ENCODE results near the gene CACNA1C. TPM values are rescaled to one million over a fixed set of nuclear protein-coding genes. Genes with fewer than 3 reads are reported as not detected.

Gene CACNA1C
- total RNA-seq, 4 donors from 2014 or later, result 2.0 to 4.2 (median 2.5) TPM

GRCh38 chr12:2319136-2319535 lies 266.3 kb downstream of the CACNA1C start:
- Histone ChIP-seq H3K9me3 (no peaks in the 10 kb centered on the region), H3K27ac (no peak overlapping the region), H3K4me1 (peaks cover 0 to 26% of the 10 kb centered on the region in 2 donors), H3K4me3 (replicated peaks in 1 of 3) (no peak overlapping the region), H3K27me3 (no peaks in the 10 kb centered on the region), H3K36me3 (no peaks in the 10 kb centered on the region)
- no peak for DNase-seq
- 88 to 97% methylated on average over 8 to 14 of the region's 14 CpGs for WGBS, 2 donors
- intact Hi-C loops (cut with DNase I), result no loop called here
- no peak for TF ChIP-seq POLR2A (IDR thresholded peaks at IDR 0.05)
- TF ChIP-seq, protein P1, sequence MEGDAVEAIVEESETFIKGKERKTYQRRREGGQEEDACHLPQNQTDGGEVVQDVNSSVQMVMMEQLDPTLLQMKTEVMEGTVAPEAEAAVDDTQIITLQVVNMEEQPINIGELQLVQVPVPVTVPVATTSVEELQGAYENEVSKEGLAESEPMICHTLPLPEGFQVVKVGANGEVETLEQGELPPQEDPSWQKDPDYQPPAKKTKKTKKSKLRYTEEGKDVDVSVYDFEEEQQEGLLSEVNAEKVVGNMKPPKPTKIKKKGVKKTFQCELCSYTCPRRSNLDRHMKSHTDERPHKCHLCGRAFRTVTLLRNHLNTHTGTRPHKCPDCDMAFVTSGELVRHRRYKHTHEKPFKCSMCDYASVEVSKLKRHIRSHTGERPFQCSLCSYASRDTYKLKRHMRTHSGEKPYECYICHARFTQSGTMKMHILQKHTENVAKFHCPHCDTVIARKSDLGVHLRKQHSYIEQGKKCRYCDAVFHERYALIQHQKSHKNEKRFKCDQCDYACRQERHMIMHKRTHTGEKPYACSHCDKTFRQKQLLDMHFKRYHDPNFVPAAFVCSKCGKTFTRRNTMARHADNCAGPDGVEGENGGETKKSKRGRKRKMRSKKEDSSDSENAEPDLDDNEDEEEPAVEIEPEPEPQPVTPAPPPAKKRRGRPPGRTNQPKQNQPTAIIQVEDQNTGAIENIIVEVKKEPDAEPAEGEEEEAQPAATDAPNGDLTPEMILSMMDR (IDR thresholded peaks at IDR 0.05), result no peak

DNA sequence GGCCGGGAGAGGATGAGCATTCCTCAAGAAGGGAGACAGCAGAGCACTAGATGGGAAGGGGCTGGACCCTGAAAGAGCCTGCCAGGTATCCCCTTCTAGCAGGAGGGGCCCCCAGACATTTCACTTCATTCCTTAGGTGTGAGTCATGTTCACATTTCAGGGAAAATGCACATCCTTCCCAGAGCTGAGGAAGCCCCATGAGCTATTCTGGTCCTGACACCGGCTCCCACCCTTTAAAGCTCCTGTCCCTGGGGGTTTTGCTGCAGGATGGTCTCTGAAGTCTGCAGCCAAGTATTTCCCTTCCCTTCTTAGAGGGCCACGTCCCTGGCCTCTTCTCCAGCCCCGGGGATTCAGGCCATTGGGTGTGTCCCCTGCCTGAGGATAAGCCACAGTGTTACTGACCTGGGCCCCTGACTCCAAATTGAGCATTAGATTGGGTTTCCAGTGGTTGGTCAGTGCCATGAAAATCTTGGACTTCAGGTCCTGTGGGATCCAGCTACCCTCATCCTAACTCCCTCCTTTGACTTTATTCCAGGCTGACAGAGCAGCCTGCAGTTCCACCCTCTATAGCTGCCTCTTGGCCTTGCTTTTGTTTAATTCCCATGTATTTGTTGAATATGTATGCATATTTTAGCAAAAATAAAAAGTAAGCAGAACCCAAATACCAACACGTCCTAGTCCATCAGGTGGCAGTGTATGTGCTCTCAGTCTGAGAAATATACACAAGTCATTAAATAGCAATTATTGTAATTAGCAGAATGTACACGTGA lies 267.1 kb downstream of the CACNA1C start:
- TF ChIP-seq, protein P1 (IDR thresholded peaks at IDR 0.05), result no peak
- TF ChIP-seq POLR2A (IDR thresholded peaks at IDR 0.05), result no peak
- Histone ChIP-seq H3K27me3 (no peaks in the 10 kb centered on the region), H3K4me3 (replicated peaks in 1 of 3) (no peak overlapping the region), H3K9me3 (no peaks in the 10 kb centered on the region), H3K36me3 (no peaks in the 10 kb centered on the region), H3K4me1 (peaks cover 0 to 26% of the 10 kb centered on the region in 2 donors), H3K27ac (no peak overlapping the region)
- intact Hi-C loops (cut with DNase I), result no loop called here
- DNase-seq, result no peak
- 58 to 66% methylated on average over 6 of the region's 6 CpGs for WGBS, 2 donors

DNA sequence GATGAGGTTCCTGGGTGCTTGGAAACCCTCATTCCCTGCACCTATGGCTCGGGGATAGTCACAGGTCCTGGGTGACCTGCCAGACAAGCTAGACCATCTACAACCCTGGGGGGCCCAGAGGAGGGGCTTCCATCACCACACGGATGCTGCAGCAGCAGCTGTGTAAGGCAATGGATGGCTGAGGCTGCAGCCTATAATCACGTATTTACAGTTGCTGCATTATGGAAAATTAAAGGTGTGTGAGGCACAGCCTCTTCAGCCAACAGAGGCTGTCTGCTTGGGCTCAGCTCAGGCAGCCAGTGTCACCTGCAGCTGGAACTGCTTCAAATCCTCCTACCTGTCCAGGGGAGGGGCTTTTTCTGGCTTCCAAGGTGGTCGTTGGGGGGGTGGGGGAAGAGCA lies 268.1 kb downstream of the CACNA1C start:
- Histone ChIP-seq H3K4me3 (replicated peaks in 1 of 3) (no peak overlapping the region), H3K27me3 (no peaks in the 10 kb centered on the region), H3K27ac (no peak overlapping the region), H3K9me3 (no peaks in the 10 kb centered on the region), H3K36me3 (no peaks in the 10 kb centered on the region), H3K4me1 (peaks cover 0 to 26% of the 10 kb centered on the region in 2 donors)
- WGBS, 2 donors, result 62 to 68% methylated on average over 3 to 4 of the region's 4 CpGs
- TF ChIP-seq POLR2A (IDR thresholded peaks at IDR 0.05), result no peak
- no peak for DNase-seq
- intact Hi-C loops (cut with DNase I), result no loop called here

- 51 to 58% methylated on average over 14 of the region's 14 CpGs for WGBS, 2 donors
- no peak for DNase-seq
- Histone ChIP-seq H3K9me3 (no peaks in the 10 kb centered on the region), H3K4me1 (peaks cover 0 to 26% of the 10 kb centered on the region in 2 donors), H3K27me3 (no peaks in the 10 kb centered on the region), H3K36me3 (no peaks in the 10 kb centered on the region), H3K27ac (no peak overlapping the region), H3K4me3 (replicated peaks in 1 of 3) (no peak overlapping the region)
- intact Hi-C loops (cut with DNase I), result no loop called here
- TF ChIP-seq, protein P1 (IDR thresholded peaks at IDR 0.05), result no peak
- TF ChIP-seq POLR2A (IDR thresholded peaks at IDR 0.05), result no peak
These were observed 269.9 kb downstream of the CACNA1C start for GRCh38 chr12:2322554-2323120.

DNA sequence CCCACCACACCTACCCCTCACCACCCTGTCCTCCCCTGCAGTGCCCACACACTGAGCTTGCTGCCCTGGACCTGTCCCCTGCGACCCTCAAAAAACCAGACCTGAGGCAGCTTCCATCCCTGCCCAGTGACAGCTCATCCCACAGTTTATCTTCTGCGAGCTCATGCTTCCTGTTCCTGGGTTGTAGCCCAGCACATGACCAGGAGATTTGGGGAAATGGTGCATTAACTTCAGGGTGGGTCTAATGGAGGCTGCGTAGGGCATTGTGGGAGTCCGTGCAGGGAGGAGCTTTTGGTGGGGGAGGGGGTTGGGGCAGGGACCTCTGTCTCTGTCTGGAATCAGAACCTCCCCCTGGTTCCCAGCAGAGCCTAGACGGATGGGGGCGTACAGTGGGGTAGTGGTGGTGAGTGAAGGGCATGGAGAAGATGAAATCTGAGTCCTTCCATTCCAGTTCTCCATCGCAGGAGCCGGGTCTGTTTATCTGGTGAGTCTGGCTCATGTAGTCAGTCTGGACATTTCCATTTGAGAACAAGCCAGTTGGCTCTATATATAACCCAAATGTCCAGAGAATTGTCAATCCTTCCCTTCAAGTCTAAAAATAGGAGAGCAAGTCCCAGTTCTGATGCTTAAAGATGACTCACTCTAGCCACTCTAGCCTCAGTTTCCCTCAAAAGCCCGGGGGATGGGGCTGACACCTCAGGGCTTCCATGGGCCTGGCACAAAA lies 270.9 kb downstream of the CACNA1C start:
- H3K4me3 ChIP-seq (replicated peaks in 1 of 3), result no peak overlapping the region
- 48 to 65% methylated on average over 9 of the region's 9 CpGs for WGBS, 2 donors
- H3K9me3 ChIP-seq, result no peaks in the 10 kb centered on the region
- no peaks in the 10 kb centered on the region for H3K27me3 ChIP-seq
- H3K27ac ChIP-seq, result peak overlapping the region in 1 of 3 donors; percentile 17
- peaks cover 0 to 26% of the 10 kb centered on the region in 2 donors for H3K4me1 ChIP-seq
- DNase-seq, result no peak
- TF ChIP-seq POLR2A (IDR thresholded peaks at IDR 0.05), result no peak
- TF ChIP-seq, protein P1 (IDR thresholded peaks at IDR 0.05), result no peak
- intact Hi-C loops (cut with DNase I), result no loop called here
- H3K36me3 ChIP-seq, result no peaks in the 10 kb centered on the region
